SK-N-MC (cell line): ENCODE measurements around the gene TEX53.

Source experiments
- EZH2 ChIP-seq: fragments of 200-600 bp; sonication (generic); IDR thresholded peaks from one replicate; pipeline ENCODE4 v1.6.1; 2017; ENCODE audit warnings: antibody characterized with exemption
- POLR2AphosphoS5 ChIP-seq: IDR thresholded peaks from 2 replicates; pipeline ENCODE4 v1.6.1; 2012; ENCODE audit warnings: mild to moderate bottlenecking, low read depth, low read length, borderline replicate concordance

- TF ChIP-seq EZH2 (no peak), POLR2AphosphoS5 (no peak)
Measured at GRCh38 chr9:114633438-114634089, 24.0 kb downstream of the TEX53 start.
